ENCODE measurements around the gene NOP9.
"Not testable (repeated sequence)": the region's sequence is repeated elsewhere in the genome, so short reads cannot be mapped to it uniquely, and the experiment has no call there.

NOP9 gene

GRCh38 chr14:24310646-24311604 lies 11.3 kb downstream of the NOP9 start, which contains the start of gene LTB4R:
Gene LTB4R (plus strand): TSS chr14:24311502. CDS start chr14:24315652, 4,150 bp downstream.
- DNase-seq: peak; percentile 40 to 49

GRCh38 chr14:24311837-24312615 lies 12.4 kb downstream of the NOP9 start:
- no peak for DNase-seq

- no peak for DNase-seq
Observed at GRCh38 chr14:24312736-24313507, 13.3 kb downstream of the NOP9 start.

- no peak for DNase-seq
Observed at GRCh38 chr14:24313913-24314312, 14.3 kb downstream of the NOP9 start.

- DNase-seq: no peak
Observed at GRCh38 chr14:24314377-24315193, 14.9 kb downstream of the NOP9 start.

- no peak for DNase-seq
Observed at GRCh38 chr14:24315243-24315806, 15.7 kb downstream of the NOP9 start.

- DNase-seq: no peak
Observed at GRCh38 chr14:24315807-24316596, 16.4 kb downstream of the NOP9 start.

- no peak for DNase-seq
Observed at GRCh38 chr14:24316597-24316950, 16.9 kb downstream of the NOP9 start.

GRCh38 chr14:24317141-24317928 lies 17.7 kb downstream of the NOP9 start:
- DNase-seq: no peak

GRCh38 chr14:24321212-24321975 lies 21.7 kb downstream of the NOP9 start:
- DNase-seq: no peak

GRCh38 chr14:24322672-24323071 lies 23.0 kb downstream of the NOP9 start:
- no peak for DNase-seq

- DNase-seq: no peak
Observed at GRCh38 chr14:24323341-24323740, 23.7 kb downstream of the NOP9 start.

GRCh38 chr14:24324024-24324423 lies 24.4 kb downstream of the NOP9 start:
- DNase-seq: no peak

GRCh38 chr14:24325041-24325530 lies 25.4 kb downstream of the NOP9 start:
- no peak for DNase-seq

GRCh38 chr14:24325963-24326362 lies 26.3 kb downstream of the NOP9 start:
- no peak for DNase-seq

GRCh38 chr14:24327303-24327702 lies 27.7 kb downstream of the NOP9 start:
- no peak for DNase-seq

GRCh38 chr14:24327914-24328313 lies 28.3 kb downstream of the NOP9 start:
- DNase-seq: not testable (repeated sequence)

- DNase-seq: no peak
Observed at GRCh38 chr14:24329073-24329663, 29.5 kb downstream of the NOP9 start.

- peak in 1 of 2 experiments; percentile 27 for DNase-seq
Observed at GRCh38 chr14:24329736-24330135, 30.1 kb downstream of the NOP9 start.
